ENCODE measurements around the gene ANKRD13D.
A peak's percentile ranks its signal among the peaks of the same experiment; 100 is the strongest.
"Not testable (repeated sequence)": the region's sequence is repeated elsewhere in the genome, so short reads cannot be mapped to it uniquely, and the experiment has no call there.

Gene ANKRD13D

GRCh38 chr11:67289226-67289650 lies at the start of gene ANKRD13D:
TSS of gene ANKRD13D (plus strand) at chr11:67289303. CDS start at chr11:67289461, 158 bp downstream.
- no peak for DNase-seq (ENCODE audit: extremely low read depth in 1 of 2, low read depth in 1 of 2)

GRCh38 chr11:67239783-67240575 lies 49.1 kb upstream of the ANKRD13D start:
- DNase-seq (ENCODE audit: extremely low read depth in 1 of 2, low read depth in 1 of 2) = peak; percentile 86 to 93

- peak; percentile 63 to 74 for DNase-seq (ENCODE audit: extremely low read depth in 1 of 2, low read depth in 1 of 2)
Observed at GRCh38 chr11:67240576-67241389, 48.3 kb upstream of the ANKRD13D start.

- DNase-seq (ENCODE audit: extremely low read depth in 1 of 2, low read depth in 1 of 2) = no peak
Observed at GRCh38 chr11:67242548-67242947, 46.6 kb upstream of the ANKRD13D start.

GRCh38 chr11:67243051-67243450 lies 46.1 kb upstream of the ANKRD13D start:
- no peak for DNase-seq (ENCODE audit: extremely low read depth in 1 of 2, low read depth in 1 of 2)

- no peak for DNase-seq (ENCODE audit: extremely low read depth in 1 of 2, low read depth in 1 of 2)
Observed at GRCh38 chr11:67245046-67245445, 44.1 kb upstream of the ANKRD13D start.

- no peak for DNase-seq (ENCODE audit: extremely low read depth in 1 of 2, low read depth in 1 of 2)
Observed at GRCh38 chr11:67247946-67248550, 41.1 kb upstream of the ANKRD13D start.

- no peak for DNase-seq (ENCODE audit: extremely low read depth in 1 of 2, low read depth in 1 of 2)
Observed at GRCh38 chr11:67248653-67249052, 40.5 kb upstream of the ANKRD13D start.

GRCh38 chr11:67250059-67251043 lies 38.8 kb upstream of the ANKRD13D start:
- DNase-seq (ENCODE audit: extremely low read depth in 1 of 2, low read depth in 1 of 2) = no peak

GRCh38 chr11:67251841-67252240 lies 37.3 kb upstream of the ANKRD13D start:
- no peak for DNase-seq (ENCODE audit: extremely low read depth in 1 of 2, low read depth in 1 of 2)

GRCh38 chr11:67252831-67253239 lies 36.3 kb upstream of the ANKRD13D start:
- DNase-seq (ENCODE audit: extremely low read depth in 1 of 2, low read depth in 1 of 2) = no peak

GRCh38 chr11:67253872-67254624 lies 35.1 kb upstream of the ANKRD13D start:
- DNase-seq (ENCODE audit: extremely low read depth in 1 of 2, low read depth in 1 of 2) = no peak

GRCh38 chr11:67254798-67255197 lies 34.3 kb upstream of the ANKRD13D start:
- DNase-seq (ENCODE audit: extremely low read depth in 1 of 2, low read depth in 1 of 2) = no peak

- no peak for DNase-seq (ENCODE audit: extremely low read depth in 1 of 2, low read depth in 1 of 2)
Observed at GRCh38 chr11:67255353-67255752, 33.8 kb upstream of the ANKRD13D start.

- DNase-seq (ENCODE audit: extremely low read depth in 1 of 2, low read depth in 1 of 2) = no peak
Observed at GRCh38 chr11:67255864-67256263, 33.2 kb upstream of the ANKRD13D start.

- no peak for DNase-seq (ENCODE audit: extremely low read depth in 1 of 2, low read depth in 1 of 2)
Observed at GRCh38 chr11:67256477-67257135, 32.5 kb upstream of the ANKRD13D start.

- DNase-seq (ENCODE audit: extremely low read depth in 1 of 2, low read depth in 1 of 2) = no peak
Observed at GRCh38 chr11:67260406-67260805, 28.7 kb upstream of the ANKRD13D start.

- DNase-seq (ENCODE audit: extremely low read depth in 1 of 2, low read depth in 1 of 2) = not testable (repeated sequence)
Observed at GRCh38 chr11:67260885-67261639, 28.0 kb upstream of the ANKRD13D start.

GRCh38 chr11:67261640-67261945 lies 27.5 kb upstream of the ANKRD13D start:
- DNase-seq (ENCODE audit: extremely low read depth in 1 of 2, low read depth in 1 of 2) = no peak

Data from activated CD8-positive, alpha-beta memory T cell treated with anti-CD3 and anti-CD28 coated beads for 1 hour (primary cell).